HG02623 (cell line): ENCODE results near the gene NRP2.

Experiments used
- ATAC-seq: cut with Tn5 transposase; IDR thresholded peaks from one replicate; pipeline ENCODE4 v1.9.1; 2021; ENCODE audit warnings: moderate library complexity; ENCODE audit not compliant: unreplicated experiment

NRP2 gene

GRCh38 chr2:205751569-205752031, 69.3 kb downstream of the NRP2 start:
- ATAC-seq = no peak

GRCh38 chr2:205752296-205752820, 70.1 kb downstream of the NRP2 start:
- no peak for ATAC-seq

GRCh38 chr2:205752924-205753323, 70.6 kb downstream of the NRP2 start:
- no peak for ATAC-seq

- no peak for ATAC-seq
Measured at GRCh38 chr2:205754285-205754923, 72.1 kb downstream of the NRP2 start.

- ATAC-seq = no peak
Measured at GRCh38 chr2:205754924-205755321, 72.6 kb downstream of the NRP2 start.

- no peak for ATAC-seq
Measured at GRCh38 chr2:205755923-205756322, 73.6 kb downstream of the NRP2 start.

- ATAC-seq = no peak
Measured at GRCh38 chr2:205757271-205757670, 75.0 kb downstream of the NRP2 start.

- no peak for ATAC-seq
Measured at GRCh38 chr2:205758051-205758450, 75.8 kb downstream of the NRP2 start.

GRCh38 chr2:205758500-205758899, 76.2 kb downstream of the NRP2 start:
- ATAC-seq = no peak

GRCh38 chr2:205759257-205759656, 77.0 kb downstream of the NRP2 start:
- no peak for ATAC-seq

- ATAC-seq = no peak
Measured at GRCh38 chr2:205759732-205760131, 77.4 kb downstream of the NRP2 start.

- ATAC-seq = no peak
Measured at GRCh38 chr2:205760157-205760556, 77.9 kb downstream of the NRP2 start.

GRCh38 chr2:205761421-205761820, 79.1 kb downstream of the NRP2 start:
- no peak for ATAC-seq

GRCh38 chr2:205762881-205763280, 80.6 kb downstream of the NRP2 start:
- no peak for ATAC-seq

- no peak for ATAC-seq
Measured at GRCh38 chr2:205763708-205764211, 81.5 kb downstream of the NRP2 start.

GRCh38 chr2:205764270-205764746, 82.0 kb downstream of the NRP2 start:
- no peak for ATAC-seq

GRCh38 chr2:205765151-205765550, 82.8 kb downstream of the NRP2 start:
- ATAC-seq = no peak

- peak; percentile 43 for ATAC-seq
Measured at GRCh38 chr2:205766779-205767359, 84.6 kb downstream of the NRP2 start.

- ATAC-seq = no peak
Measured at GRCh38 chr2:205767617-205768016, 85.3 kb downstream of the NRP2 start.

GRCh38 chr2:205768341-205768740, 86.0 kb downstream of the NRP2 start:
- no peak for ATAC-seq

- no peak for ATAC-seq
Measured at GRCh38 chr2:205768815-205769494, 86.7 kb downstream of the NRP2 start.

- no peak for ATAC-seq
Measured at GRCh38 chr2:205769495-205769850, 87.2 kb downstream of the NRP2 start.
